ENCODE data around the gene ANKRD66. TPM values are rescaled to one million over a fixed set of nuclear protein-coding genes. Genes with fewer than 3 reads are reported as not detected.

Gene ANKRD66
- total RNA-seq, 1 donor from 2014 or later: not detected

DNA sequence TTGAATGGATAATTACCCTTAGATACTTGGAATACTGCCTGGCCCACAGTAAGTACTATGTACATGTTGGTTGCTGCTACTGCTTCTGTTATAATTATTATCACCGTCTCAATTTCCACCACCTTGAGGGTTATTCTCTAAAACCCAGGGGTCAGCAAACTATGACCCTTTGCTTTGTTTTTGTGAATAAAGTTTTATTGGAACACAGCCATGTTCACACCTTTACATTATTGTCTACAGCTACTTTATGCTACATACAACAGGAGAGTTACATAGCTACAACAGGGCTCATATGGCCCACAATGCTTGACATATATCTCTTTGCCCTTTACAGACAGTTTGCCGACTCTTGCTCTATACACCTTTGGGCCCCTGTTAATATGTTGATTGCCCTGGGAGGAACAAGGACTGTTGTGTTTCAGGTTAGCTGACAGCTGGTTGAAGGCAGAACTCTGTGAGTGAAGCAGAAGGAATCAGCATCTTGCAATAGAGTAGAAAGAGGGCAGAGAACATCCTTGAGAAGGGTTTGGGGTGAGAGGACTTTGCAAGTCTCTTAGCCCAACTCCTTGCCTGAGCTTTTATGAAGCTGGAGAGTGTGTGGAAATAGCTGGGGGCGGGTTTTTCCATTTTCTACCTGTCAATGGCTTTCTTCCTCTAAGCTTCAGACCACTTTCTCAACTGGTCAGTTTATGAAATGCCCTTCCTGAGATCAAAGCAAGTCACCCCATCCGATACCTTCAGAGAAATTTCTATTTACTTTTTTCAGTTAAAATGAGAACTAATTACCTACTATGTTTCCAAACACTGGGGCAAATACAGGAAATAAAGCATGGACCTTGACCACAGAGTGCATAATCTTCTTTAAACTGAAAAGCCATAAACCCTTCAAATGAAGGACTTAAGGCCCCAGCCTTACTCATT, 43.0 kb downstream of the ANKRD66 start:
- peak; percentile 18 for DNase-seq (ENCODE audit: low read depth)

DNA sequence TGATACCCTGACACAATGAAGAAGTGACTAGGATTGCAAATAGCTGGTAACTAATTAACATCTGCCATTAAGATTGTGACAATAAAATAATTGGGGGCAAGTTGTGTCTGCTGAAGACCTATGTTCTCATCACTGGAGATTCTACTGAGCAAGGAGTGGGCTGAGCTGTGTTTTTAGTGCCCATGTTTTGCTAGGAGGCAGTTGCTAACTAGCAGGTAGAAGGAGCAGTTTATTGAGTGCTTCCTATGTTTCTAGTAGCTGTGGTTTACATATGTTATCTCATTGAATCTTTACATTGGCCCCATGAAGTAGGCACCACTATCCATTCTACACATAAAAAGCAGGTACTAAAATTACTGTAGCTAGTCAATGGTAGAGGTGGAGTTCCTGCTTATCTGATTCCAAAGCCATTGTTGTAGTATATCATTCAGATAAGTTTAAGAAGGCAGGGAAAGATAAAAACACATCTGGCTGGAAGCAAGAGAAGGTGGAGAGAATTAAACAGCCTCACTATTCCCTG, 43.7 kb downstream of the ANKRD66 start:
- DNase-seq (ENCODE audit: low read depth): no peak

DNA sequence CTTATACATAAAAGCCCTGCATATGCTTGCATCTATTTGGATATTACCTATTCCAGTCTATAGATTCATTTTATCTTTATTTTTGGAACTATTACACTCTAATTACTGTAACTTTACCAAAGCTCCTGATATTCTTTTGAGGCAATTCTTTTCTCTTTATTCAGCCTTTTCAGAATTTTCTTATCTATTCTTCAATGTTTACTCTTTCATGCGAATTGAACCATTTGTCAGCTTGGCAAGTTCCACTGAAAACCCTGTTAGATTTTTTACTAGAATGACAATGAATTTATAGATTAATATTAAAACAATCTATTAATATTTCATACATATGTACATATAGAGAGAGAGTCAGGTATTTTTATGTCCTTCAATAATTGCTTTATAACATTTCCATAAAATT, 45.9 kb downstream of the ANKRD66 start:
- DNase-seq (ENCODE audit: low read depth): no peak

DNA sequence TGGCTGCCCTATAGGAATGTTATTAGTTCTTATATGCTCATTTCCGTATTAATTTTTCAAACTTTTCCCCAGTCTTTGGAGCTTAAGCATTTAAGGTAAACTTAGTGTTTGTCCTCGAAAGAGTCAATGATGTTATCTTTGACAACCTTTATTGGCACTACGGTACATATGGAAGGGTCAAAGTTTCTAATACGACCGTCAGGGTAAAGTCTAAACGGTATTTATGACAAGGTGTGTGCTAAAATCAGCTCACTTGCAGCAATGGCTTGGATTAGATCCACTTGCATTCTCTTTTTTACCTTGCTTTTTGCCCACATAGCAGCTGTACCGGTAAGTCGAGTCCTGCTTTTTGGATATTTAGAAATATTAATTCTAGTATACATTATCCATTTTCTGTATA, 46.4 kb downstream of the ANKRD66 start, which contains the start of gene MEP1A:
Gene MEP1A (plus strand): TSS at position 252 of the 400 bp plus-strand sequence. CDS start 10 bp downstream, at position 262.
- no peak for DNase-seq (ENCODE audit: low read depth)

DNA sequence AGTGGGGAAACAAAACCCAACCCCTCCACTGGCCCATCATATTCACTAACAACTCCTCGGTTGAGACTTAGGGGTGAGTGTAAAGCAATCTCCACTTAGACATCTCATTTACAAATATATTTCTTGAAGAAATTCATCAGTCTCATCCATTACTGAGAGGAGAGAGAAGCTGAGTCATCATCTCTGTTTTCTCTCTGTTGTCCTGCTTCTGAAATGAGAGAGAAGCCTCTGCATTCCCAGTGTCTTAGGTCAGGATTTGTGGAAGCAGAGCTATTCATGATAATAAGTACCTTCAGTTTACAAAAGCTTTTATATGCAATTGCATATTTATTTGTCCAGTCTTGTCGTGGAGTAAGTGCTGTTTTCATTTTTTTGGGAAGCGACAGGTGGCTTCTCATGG, 47.3 kb downstream of the ANKRD66 start:
- DNase-seq (ENCODE audit: low read depth): peak; percentile 11

DNA sequence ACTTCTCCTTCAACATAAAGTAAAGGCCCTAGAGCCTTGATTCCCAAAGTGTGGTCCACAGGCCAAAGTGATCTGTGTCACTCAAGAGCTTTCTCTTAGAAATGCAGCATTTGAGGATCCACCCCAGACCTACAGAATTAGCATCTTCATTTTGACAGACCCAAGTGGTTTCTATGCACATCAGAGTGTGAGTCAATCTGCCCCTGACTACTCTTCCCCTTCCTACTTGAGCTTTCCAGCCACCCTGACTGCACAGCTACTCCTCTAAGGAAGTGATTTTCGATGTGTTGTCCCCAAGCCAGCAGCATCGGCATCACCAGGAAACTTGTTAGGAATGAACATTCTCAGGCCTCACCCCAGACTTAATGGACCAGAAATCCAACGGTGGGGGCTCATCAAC, 49.1 kb downstream of the ANKRD66 start:
- DNase-seq (ENCODE audit: low read depth): no peak

DNA sequence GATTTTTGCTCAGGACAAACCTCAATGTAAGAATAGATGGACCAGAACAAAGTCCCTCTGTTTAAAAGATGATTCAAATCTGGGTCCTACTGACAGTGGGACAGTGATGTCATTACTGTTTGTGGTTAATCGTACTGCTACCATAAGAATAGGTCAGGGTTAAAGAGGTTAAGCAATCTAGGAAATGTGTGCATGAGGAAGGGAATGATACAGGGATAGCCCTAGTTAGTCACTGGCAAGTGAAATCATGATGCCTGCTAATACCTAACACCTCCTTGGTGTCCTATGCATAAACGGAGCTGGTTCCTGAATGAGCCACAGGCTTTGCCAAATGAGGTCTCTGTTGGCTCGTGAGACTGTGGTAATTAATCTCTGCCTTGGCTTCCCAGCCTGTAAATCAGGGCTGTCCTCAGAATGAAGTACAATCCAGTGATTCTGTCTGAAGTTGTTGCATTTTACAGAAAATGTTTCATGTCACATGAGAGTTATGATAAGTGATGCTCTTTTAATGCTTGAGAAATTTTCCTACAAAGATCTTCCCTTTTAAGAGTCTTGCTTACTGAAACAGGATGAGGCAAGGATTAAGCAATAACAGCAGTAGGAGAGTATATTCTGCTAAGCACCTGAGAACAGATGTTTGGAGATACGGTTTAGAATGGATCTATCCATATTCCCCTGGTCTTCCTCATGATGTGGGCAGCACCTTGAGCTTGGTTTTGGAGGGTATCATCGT, 50.3 kb downstream of the ANKRD66 start:
- peak; percentile 28 for DNase-seq (ENCODE audit: low read depth)

DNA sequence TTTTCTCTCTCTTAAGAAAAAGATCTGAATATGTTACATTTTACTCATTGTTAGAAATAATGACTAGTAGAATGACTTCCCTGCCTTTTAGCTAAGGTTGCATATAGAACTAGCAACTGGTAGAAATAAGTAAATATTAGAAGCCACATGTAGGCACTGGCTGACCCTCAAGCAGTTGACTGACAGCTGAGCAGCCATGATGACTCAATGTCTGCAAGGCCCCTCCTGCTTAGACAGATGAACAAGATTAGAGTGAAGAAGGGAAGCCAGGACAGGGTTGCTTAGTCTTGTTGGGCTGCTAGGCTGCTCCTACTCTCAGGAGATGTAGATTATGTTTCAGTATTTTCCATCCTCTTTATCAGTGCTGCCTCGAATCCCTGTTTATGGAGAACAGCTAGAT, 52.9 kb downstream of the ANKRD66 start:
- DNase-seq (ENCODE audit: low read depth): peak; percentile 3

DNA sequence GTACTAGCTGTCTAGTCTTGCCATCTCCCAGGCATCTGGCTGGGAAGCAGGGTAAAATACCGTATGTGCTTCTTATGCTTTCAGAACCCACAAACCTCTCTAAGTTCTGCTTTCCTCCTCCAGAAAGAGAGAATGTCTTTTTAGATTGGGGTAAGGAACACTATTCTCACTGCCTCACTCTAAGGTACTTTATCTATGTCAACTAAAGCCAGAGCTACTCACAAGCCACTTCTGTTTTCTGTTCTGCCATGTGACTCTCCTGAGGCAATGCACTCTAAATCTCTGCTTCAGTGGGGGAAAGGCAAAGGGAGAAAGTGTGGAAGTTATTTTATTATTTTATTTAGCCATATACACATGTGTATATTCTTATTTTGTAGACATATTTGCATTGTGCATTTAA, 62.1 kb downstream of the ANKRD66 start:
- DNase-seq (ENCODE audit: low read depth): no peak

Other genes with a start within 250 kb of the ANKRD66 start
- gene CYP39A1, start 94.1 kb upstream of the ANKRD66 start, total RNA-seq: 0.69 and 5.2 TPM in 2 replicates
- gene SLC25A27, start 94.0 kb upstream of the ANKRD66 start, total RNA-seq: 2.3 and 15.3 TPM in 2 replicates
- gene TDRD6, start 59.0 kb upstream of the ANKRD66 start, total RNA-seq: under 0.01 and 0.35 TPM in 2 replicates
- gene PLA2G7, start 11.6 kb upstream of the ANKRD66 start, total RNA-seq: 0.10 and 0.87 TPM in 2 replicates
- gene MEP1A, start 46.5 kb downstream of the ANKRD66 start, total RNA-seq: not detected in 2 replicates
- gene ADGRF5, start 175.0 kb downstream of the ANKRD66 start, total RNA-seq: 0.17 and 0.70 TPM in 2 replicates

Measured in renal cortical epithelial cell (primary cell).